Measurements from ENCODE around the gene SNX33.
"Not testable (repeated sequence)": the region's sequence is repeated elsewhere in the genome, so short reads cannot be mapped to it uniquely, and the experiment has no call there.

GRCh38 chr15:75692311-75692710, 44.6 kb downstream of the SNX33 start:
- TF ChIP-seq POLR2A (IDR thresholded peaks at IDR 0.05), result not testable (repeated sequence)
- TF ChIP-seq, protein P1, sequence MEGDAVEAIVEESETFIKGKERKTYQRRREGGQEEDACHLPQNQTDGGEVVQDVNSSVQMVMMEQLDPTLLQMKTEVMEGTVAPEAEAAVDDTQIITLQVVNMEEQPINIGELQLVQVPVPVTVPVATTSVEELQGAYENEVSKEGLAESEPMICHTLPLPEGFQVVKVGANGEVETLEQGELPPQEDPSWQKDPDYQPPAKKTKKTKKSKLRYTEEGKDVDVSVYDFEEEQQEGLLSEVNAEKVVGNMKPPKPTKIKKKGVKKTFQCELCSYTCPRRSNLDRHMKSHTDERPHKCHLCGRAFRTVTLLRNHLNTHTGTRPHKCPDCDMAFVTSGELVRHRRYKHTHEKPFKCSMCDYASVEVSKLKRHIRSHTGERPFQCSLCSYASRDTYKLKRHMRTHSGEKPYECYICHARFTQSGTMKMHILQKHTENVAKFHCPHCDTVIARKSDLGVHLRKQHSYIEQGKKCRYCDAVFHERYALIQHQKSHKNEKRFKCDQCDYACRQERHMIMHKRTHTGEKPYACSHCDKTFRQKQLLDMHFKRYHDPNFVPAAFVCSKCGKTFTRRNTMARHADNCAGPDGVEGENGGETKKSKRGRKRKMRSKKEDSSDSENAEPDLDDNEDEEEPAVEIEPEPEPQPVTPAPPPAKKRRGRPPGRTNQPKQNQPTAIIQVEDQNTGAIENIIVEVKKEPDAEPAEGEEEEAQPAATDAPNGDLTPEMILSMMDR (IDR thresholded peaks at IDR 0.05), result not testable (repeated sequence)

Data from right lobe of liver (tissue), 4 donors.